GM21447 (cell line): Measurements from ENCODE around the gene ABCF1.

ENCODE experiments used
- ATAC-seq: cut with Tn5 transposase; IDR thresholded peaks from one replicate; pipeline ENCODE4 v1.9.1; 2021; ENCODE audit not compliant: unreplicated experiment

ABCF1 gene

DNA sequence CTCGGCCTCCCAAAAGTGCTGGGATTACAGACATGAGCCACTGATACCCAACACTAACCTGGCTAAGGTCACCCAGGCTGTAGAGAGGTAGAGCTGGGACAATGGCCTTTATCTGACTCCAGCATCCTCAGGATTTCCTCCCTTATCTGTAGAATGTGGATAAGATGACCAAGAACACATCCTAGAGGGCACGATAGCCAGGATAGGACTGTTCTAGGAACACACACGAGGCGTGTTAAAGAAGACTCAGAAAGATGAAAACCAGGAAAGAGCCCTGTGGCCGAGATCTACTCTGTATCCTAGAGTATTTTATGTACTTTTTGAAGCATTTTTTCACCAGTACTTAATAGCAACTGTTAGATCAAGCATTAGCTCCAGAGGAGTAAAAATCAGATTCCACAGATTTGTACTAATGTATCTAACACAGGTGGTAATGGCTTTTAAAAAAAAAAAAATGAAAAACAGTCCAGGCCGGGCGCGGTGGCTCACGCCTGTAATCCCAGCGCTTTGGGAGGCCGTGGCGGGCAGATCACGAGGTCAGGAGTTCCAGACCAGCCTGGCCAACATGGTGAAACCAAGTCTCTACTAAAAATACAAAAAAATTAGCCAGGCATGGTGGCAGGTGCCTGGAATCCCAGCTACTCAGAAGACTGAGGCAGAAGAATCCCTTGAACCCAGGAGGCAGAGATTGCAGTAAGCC lies 28.5 kb downstream of the ABCF1 start:
- no peak for ATAC-seq

GRCh38 chr6:30600451-30600961 lies 29.3 kb downstream of the ABCF1 start:
- no peak for ATAC-seq

DNA sequence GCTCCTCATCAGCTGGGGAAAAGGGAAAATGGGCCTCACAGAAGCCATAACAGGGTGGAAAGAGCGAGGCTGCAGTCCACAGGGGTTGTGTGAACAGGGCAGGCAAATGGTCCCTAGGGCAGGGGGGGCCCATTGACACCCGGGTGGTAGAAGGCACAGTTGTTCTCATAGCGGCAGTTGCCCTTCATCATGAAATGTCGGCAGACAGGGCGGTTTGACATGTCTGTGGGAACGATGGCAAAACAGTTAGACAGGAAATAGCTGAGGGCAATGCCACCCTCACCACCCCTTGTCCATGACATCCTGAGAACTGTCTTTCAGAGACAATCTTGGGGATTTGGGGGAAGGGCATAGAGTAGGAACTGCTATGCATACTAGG lies 30.2 kb downstream of the ABCF1 start:
- no peak for ATAC-seq

- no peak for ATAC-seq
These were observed 30.8 kb downstream of the ABCF1 start for GRCh38 chr6:30601815-30602641.

DNA sequence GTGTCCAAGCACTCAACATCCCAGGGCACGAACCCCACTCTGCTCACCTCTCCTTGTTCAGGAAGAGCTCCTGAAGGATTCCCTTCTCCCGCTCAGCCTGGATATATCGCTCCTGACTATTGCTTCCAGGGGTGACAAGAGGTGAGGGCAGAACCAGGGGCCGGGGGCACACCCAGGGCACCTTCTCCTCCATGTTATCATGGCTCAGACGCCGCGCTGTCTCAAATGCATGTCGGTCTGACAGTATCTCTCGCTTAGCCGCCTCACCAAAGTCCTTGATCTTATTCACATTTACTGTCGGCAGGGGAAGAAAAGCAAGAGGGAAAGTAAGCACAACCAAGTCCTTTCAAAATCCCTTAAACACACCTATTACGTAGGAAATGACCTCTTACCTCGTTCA lies 32.7 kb downstream of the ABCF1 start:
- ATAC-seq: no peak

- ATAC-seq: no peak
These were observed 38.8 kb downstream of the ABCF1 start for GRCh38 chr6:30610065-30610464.

- no peak for ATAC-seq
These were observed 40.1 kb downstream of the ABCF1 start for GRCh38 chr6:30611150-30611855.

GRCh38 chr6:30611856-30612194 lies 40.6 kb downstream of the ABCF1 start:
- ATAC-seq: no peak

- no peak for ATAC-seq
These were observed 41.0 kb downstream of the ABCF1 start for GRCh38 chr6:30612213-30612612.

GRCh38 chr6:30612687-30613248 lies 41.5 kb downstream of the ABCF1 start:
- no peak for ATAC-seq

- ATAC-seq: no peak
These were observed 42.2 kb downstream of the ABCF1 start for GRCh38 chr6:30613251-30614043.

DNA sequence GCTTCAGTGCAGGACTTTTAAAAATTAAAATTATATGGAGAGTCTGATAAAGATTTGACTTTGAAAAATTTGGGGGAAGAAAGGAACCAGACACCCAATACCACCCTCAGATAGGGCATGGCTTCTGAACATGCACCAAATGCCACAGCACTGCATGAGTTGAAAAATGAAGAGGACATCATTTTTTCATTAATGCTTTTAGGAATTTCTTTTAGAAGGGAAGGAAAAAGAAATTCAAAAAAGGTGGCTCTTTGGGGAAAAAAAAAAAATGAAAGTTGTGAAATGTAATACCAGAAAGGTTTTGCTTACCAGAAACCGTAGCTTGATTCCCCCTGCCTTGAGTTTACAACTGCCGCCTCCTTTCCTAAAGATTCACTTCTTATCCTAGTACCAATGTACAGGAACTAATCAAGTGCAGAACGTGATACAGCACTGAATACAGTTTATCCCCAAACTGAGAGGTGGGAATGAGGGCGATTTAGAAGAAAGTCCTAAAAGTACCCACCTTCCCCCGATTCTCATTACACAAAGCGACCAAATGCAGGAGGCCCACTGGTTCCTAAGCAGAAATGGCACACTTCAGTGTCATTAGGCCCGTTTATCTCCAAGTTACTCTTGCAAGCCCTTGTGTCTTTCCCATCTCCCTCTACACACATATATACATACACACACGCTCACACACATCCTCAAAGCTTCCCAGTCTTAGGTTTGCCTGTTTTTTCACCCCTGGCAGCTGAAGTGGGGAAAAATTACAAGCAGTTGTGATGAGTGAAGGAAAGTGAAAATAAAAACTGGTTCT lies 43.0 kb downstream of the ABCF1 start:
- ATAC-seq: no peak

GRCh38 chr6:30614843-30615218 lies 43.6 kb downstream of the ABCF1 start:
- peak; percentile 41 for ATAC-seq

DNA sequence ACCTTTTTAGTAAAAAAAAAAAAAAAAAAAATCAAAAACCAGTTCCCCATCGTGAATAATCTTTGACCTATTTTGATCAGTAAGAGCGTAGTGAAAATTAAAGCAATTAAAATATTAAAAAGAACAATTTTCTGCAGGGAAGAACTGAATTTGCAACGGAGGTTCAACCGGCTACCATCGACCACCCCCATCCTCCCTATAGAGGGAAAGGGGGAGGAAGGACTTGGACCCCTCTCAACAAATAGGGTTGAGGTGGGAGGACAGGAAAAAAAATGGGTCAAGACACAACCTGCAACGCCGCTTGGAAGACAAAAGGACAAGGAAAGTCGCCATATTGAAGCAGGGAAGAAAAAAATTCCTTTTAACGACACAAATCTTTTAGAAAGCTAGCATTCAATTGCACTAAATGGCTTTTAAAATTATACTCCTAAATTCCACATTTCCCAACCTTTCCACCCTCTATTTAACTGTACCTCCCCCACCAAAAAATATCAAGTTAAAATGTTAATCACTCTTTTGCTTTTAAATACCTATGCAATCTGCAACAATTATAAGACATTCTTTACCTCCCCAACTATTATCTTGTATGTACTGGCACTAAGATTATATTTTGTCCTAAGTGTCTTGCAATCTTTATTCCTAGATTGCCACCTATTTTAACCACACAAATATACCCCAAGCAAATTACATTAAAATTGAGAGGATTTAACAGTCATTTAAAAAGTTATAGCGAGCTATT lies 44.1 kb downstream of the ABCF1 start:
- ATAC-seq: no peak

DNA sequence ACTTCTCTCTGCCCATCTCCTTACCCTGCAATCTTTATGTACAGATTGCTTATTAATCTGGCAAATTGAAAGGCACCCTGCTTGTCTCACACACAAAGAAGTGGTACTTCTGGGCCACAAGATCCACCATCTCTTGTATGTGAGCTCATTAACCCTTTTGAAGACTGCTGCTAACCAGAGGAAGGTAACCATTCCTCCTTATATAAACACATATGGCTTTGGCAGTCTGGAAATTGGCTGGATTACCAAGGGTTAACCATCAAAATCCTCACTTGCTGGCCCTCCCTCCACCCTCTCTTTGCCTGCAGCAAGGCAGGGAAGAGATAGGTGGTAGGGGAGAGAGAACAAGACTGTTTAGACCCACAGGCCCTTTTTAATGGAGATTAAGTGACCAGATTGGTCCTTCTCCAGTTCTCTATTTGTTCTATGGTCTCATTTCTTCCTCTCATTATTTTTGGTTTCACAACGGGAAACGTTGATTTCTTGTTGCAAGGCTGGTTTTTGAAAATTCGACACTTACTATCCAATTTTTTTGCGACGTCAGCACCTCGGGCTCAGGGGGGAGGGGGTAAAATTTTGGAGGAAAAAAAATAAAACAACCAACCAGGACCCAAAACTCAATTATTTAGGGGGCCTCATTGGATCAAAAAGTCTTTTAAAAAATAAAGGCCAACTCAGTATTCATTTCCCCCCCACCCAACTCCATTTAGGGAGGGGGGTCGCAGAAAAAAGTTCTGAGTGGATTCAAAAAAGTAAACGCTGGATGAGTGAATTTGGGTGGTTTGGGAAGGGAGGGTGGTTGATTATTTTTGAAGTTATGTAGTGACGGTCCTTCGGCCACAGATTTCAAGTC lies 44.9 kb downstream of the ABCF1 start:
- ATAC-seq: no peak

DNA sequence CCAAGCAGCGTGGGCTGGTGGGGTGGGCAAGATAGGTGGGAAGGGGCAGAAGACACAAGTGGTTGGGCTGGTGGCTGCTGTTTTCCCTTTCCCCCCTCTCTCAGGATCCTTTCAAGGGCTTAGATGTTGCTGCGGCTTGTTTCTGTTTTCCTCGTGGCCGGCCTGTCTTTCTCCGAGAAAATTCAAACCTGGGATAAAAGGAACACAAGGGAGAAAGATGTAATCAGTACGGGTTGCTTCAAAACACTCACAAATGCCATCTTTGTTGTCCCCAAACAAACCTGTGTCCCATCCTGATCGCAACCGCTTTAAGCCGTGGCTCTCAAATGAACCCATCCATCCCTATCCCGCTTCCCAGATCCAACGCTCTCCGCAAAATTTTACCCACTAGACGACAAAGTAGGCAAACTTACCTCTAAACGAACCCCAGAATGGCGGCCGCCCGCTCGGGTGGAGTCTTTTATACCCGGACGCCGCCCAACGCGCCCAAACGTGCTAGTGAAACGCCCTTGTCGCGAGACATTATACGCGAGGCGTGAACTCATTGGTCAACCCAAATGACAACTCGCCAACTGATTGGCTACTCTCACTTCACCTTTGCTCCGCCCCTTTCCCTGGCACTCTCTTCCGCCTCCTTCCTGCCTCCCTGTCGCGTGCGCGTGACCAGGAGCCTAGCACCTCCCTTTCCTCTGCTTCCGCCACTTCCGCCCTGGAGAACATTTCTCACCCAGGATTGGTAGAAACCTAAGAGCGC lies 45.7 kb downstream of the ABCF1 start, which contains the start of gene PPP1R10:
Gene PPP1R10 (minus strand): TSS at position 433 of the 754 bp plus-strand sequence. CDS start 7,299 bp downstream, outside the sequence.
- peak; percentile 72 for ATAC-seq

DNA sequence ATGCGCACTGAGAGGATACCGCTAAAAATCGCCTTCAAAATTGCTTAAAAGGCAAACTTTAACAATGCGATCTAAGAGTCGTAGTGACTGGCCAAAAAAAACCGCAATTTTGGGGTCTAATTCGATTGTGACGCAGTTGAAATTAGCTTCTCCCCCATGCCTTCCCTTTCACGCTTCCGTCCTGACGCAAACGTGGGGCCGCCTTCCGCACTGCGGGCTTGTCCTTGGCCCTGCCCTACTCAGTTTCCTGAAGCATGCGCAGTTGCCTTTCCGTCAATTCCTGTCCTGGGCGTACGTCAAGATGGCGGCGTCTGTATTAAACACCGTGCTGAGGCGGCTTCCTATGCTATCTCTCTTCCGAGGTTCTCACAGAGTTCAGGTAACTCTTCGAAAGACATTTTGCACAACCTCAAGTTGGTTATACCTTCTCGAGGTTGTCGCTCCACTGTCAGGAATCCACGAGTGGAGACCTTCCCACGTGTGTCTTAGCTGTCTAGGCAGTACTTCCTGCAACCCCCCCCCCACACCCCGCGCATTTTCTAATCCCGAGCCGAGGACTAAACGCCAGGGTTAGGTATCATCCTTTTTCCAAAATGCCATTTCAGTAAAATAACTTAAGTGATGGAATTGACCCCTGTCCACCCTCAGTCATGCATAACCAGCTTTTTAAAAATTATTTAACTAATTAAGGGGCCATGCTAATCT lies 46.5 kb downstream of the ABCF1 start, which contains the start of gene MRPS18B:
Gene MRPS18B (plus strand): TSS at position 276 of the 705 bp plus-strand sequence. CDS start 26 bp downstream, at position 302.
- peak; percentile 65 for ATAC-seq
